Measurements from ENCODE around the gene IQGAP1.

Gene IQGAP1

DNA sequence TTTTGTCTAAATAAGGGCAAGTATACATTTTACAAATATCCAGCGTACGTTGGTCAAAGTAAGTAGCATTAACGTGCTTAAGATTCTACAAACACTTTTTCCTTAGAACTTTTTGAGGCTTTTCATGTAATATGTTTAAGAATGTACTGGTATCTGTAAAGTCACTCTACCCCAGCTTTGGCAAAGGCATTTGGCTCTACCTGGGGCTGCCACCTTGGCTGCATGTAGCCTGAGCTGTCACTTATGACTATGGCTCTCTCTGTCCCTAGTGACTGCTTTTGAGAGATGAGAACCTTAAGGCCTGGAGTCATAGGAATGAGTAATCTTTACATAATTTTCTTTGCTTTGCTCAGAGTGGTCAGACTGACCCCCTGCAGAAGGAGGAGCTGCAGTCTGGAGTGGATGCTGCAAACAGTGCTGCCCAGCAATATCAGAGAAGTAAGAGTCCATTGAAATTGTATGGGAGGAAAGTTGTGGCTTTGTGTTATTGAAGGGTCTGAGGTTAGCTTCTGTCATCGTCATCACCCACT lies 61.2 kb downstream of the IQGAP1 start:
- DNase-seq = no peak

DNA sequence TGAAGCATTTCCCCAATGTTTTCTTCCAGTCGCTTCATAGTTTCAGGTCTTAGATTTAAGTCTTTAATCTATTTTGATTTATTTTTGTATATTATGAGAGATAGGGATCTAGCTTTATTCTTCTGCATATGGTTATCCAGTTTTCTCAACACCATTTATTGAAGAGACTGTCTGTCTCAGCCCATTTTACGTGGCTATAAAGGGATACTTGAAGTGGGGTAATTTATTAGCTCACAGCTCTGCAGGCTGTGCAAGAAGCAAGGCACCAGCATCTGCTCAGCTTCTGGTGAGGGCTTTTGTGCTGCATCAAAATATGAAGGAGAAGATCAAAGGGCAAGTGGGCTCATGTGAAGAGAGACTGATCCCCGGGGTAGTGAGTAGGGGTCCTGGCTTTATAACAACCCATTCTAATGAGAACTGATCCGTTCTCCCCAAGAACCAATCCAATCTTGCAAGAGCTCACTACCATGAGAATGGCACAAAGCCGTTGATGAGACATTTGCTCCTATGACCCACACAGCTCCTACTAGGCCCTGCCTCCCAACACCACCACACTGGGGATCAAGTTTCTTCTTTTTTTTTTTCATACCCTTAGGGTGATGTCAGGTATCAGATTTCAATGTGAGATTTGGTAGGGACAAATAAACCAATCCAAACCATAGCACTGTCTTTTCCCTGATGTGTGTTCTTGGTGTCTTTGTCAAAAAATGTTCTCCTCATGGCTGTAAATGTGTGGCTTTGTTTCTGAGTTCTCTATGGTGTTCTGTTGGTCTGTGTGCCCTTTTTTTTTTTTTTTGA lies 63.2 kb downstream of the IQGAP1 start:
- DNase-seq = no peak

DNA sequence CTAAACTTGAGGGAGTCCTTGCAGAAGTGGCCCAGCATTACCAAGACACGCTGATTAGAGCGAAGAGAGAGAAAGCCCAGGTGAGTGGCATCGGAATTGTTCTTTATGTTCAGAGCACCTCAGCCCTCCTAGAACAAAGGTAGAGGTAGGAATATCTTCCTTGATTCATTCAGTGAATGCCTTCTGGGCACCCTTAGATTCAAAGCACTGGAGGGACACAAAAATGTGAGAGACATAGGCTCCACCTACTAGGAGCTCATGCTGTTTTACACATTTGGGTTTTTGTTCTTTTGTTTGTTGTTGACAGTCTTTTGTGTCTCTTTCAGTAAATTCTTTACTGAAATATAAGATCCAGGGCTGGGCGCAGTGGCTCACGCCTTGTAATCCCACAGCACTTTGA lies 68.2 kb downstream of the IQGAP1 start:
- DNase-seq = no peak

DNA sequence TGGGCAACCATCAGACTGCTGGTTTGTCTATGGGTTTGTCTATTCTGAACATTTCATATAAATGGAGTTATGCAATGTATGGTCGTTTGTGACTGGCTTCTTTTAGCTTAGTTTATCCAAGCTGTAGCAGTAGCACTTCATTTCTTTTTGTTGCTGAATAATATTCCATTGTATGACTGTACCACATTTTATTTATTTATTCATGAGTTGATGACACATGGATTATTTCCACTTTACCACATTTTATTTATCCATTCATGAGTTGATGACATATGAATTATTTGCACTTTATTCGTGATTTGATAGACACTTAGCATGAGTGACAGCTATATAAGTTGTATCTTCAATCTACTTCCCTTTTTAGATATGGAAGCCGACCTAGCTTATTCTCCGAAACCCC lies 70.0 kb downstream of the IQGAP1 start:
- no peak for DNase-seq

DNA sequence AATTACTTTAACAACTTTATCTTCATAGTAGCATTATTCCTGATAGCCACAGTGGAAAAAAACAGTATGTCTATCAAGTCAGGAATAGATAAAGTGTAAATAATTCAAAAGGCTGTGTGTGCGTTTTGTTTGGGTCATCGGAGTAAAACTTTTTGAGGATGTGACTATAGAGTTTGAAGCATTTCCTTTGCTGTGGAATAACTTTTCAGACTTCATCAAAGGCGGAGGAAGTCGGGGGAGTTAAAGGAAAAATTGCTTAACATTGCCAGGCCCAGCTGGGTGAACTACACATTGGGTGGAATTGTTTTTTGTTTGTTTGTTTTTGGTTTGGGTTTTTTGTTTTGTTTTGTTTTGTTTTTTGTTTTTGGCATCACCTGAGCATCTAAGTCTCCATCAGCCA lies 71.3 kb downstream of the IQGAP1 start:
- DNase-seq = no peak

DNA sequence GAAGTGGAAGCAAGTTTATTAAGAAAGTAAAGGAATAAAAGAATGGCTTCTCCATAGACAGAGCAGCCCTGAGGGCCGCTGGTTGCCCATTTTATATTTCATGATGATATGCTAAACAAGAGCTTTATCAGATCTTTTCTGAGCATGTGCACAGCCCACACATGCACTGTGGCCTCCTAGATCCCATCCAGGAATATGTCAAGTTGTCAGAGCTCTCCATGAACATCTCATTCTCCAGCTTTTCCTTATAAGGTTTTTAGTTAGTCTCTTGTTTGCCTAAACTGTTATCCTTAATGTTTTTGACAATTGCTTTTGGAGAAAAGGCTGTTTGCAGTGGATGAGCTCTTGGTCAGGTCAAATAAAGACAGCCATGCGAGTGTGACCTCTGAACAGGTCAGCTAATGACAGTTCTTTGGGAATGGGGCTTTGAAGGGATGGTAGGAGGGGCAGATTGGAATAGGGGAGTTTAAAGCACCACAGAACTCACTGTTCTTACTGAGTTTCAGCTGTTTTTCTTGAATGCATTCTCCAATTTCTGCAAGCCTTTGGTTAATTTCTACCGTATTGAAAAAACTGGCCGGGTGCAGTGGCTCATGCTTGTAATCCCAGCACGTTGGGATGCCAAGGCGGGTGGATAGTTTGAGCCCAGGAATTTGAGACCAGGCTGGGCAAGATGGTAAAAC lies 72.2 kb downstream of the IQGAP1 start:
- no peak for DNase-seq

DNA sequence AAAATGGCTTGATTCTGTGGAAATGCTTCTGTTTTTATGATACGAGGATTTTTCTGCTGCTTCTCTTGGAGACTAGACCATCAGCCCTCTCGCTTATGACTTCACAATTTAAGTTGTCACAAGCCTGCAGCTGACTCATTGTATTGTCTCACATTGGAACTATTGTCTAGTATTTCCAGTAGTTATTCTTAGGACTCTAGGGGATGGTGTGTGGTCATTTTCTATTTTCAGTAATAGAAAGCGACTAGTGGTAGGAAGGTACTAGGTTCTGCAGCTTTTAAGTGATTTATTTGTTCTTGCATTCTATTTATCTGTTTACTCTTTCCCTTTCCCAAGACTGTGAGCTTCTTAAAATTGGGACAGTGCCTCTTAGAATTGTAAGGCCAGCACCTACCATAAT lies 75.3 kb downstream of the IQGAP1 start:
- DNase-seq = no peak

DNA sequence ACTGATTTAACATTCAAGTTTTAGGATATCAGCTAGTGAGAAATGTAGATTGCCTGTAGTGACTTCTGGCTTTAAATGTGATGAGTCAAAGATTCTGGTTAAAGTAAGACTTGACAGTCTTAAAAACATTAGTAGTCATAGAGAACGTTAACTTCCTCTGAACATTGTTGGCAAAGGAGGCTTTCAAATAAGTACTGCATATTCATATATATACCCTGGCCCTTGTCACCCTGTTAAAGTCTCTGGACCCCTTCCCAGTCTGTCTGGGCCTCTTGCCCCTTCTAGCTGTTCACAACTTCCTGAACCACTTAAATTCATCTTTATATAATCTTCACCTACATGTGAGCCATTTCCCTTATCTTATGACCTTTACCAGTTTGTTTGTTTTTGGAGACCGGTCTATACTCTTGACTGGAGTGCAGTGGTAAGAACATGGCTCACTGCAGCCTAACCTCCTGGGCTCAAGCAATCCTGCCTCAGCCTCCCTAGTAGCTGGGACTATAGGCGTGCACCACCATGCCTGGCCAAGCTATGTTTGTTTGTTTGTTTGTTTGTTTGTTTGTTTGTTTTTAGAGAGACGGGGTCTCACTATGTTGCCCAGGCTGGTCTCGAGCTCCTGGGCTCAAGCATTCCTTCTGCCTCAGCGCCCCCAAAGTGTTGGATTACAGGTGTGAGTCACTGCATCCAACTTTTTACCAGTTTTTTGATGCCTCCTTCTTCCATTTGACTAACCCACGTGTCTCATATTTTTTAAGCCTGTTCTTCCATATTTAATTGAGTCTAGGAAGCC lies 77.3 kb downstream of the IQGAP1 start:
- DNase-seq = no peak

DNA sequence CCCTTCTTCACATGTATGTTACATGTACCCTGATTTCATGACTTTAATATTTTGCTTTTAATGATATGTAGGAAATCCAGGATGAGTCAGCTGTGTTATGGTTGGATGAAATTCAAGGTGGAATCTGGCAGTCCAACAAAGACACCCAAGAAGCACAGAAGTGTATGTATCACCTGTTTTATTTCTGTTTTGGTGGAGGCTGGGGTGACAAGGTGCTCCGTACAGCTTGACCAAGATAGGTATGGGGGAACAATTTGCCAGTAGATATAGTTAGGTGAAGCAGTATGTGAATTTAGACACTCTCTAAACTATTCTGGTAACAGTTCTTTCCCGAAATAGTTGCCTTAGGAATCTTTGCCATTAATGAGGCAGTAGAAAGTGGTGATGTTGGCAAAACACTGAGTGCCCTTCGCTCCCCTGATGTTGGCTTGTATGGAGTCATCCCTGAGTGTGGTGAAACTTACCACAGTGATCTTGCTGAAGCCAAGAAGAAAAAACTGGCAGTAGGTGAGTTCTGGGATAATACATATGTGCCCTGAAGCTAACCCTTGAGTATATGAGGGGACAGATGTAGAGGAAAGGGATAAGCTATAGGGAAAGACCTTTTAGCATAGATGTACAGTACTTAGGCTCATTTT lies 78.0 kb downstream of the IQGAP1 start:
- DNase-seq = no peak

DNA sequence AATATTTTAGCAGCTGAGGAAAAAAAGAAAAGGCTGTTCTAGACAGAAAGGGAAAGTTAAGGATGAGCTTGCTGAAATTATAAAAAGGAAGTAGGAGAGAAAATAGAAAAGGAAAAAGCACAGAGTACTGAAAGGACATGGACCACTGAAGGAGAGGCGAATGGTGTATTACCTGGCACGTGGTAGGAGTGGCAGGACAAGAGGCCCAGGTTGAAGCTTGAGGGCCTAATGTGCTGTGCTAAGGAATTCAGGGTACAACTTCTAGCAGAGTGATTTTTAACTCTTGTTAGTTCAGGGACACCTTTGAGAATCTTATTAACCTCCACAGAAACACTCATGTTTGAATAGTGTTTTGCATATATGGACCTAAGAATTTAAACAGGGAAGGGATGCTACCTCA lies 81.7 kb downstream of the IQGAP1 start:
- DNase-seq = no peak

DNA sequence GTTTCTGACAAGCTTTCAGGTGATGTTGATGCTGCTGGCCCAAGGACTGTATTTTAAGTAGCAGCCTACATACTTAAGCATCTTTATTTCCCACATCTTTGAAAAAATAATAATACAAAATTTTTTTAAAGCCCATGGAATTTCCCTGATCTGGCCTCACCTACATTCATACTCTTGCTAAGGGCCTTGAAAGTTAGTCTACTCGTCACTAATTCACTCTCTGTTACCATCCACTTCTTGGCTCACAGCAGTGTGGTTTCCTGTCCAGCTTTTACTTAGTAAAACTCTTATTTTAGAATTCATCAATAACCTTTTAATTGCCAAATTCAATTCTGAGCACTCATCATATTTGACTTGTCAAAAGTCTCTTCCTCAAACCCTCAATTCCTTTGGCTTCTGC lies 82.4 kb downstream of the IQGAP1 start:
- DNase-seq = no peak

DNA sequence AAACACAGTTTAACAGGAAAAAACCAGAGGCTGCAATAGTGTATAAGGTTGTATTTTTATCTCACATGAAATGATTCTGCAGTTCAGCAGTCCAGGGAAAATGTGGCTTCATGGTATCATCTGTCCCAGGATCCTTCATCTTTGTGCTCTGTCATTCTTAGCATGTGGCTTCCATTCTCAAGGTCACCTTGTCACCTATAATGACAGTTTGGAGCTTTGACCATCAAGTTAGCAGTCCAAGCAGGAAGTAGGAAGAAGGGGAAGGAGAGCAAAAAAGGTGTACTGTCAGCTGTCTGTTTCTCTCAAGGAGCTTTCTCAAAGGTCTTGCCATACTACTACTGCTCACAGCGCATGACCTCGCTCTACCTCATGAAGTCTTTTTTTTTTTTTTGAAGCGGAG lies 83.1 kb downstream of the IQGAP1 start:
- DNase-seq = no peak

DNA sequence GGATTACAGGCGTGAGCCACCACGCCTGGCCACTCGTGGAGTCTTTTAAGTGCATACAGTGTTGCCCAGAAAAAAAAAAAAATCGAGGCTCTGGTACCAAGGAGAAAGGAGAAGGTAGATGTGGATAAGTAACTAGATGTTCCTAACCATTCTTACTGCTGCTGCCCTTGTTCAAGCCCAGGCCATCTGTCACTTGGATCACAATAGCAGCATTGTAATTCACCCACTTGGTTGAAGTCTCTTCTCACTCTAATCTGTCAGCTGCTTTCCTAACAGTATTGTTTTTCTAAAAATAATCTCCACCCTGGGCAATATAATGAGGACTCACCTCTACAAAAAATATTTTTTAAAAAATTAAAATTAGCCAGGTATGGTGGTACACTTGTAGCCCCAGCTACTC lies 83.7 kb downstream of the IQGAP1 start:
- DNase-seq = no peak

DNA sequence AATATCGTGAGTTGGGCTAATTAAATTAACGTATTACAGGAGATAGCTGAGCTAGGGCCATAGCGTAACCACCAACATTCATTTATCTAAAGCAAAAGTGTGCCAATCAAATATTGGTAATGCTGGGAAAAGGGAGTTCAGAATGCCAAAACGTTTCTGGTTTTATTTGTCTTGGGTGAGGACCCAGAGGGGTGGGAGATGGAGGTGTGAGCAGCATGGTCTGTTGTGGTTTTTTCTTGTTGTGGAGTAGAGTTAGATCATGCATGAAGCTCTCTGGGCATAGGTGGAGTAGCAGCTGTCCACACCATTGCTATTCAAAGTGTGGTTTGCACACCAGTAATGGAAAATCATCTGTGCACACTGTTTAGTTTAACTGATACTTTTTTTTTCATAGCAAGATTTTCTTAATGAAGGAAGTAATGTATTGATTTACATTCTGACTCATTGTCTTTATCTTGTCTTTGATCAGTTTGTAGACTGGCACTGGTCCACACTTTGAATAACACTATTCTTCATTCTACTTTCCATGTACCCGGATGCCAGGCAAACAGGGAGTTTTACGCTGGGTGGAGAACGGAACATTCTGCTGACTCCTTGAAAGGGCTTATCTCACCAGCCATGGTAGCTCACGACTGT lies 90.9 kb downstream of the IQGAP1 start:
- DNase-seq = no peak

DNA sequence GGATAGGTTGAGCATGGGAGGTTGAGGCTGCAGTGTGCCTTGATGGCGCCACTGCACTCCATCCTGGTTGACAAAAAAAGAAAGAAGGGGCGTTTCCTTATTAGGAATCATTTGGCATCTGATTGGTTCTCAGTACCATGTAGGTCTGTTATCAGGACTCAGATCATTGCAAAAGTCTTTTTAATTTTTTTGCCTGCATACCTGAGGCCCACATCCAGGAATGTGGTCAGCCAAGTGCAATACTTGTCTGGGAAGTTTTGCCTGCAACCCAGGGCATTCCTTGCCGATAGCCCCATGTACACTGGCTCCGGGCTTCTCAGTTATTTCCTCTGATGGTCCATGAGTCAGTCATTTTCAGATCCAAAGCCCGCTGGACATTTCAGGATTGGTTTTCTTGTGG lies 91.6 kb downstream of the IQGAP1 start:
- no peak for DNase-seq

DNA sequence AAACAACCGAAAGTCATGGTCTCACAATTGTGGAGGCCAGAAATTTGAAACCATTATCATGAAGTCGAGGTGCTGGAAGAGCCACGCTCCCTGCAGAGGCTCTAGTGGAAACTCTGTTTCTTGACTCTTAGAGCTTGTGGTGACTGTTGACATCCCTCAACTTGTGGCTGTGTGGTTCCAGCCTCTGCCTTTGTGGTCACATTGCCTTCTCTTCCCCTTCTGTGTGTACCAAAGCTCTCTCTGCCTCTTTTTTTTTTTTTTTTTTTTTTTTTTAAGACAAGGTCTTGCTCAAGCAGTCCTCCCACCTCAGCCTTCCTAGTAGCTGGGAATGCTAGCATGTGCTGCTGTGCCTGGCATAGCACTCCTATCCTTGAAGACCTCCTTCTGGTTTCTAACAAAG lies 93.0 kb downstream of the IQGAP1 start:
- DNase-seq = peak; percentile 25 to 46

DNA sequence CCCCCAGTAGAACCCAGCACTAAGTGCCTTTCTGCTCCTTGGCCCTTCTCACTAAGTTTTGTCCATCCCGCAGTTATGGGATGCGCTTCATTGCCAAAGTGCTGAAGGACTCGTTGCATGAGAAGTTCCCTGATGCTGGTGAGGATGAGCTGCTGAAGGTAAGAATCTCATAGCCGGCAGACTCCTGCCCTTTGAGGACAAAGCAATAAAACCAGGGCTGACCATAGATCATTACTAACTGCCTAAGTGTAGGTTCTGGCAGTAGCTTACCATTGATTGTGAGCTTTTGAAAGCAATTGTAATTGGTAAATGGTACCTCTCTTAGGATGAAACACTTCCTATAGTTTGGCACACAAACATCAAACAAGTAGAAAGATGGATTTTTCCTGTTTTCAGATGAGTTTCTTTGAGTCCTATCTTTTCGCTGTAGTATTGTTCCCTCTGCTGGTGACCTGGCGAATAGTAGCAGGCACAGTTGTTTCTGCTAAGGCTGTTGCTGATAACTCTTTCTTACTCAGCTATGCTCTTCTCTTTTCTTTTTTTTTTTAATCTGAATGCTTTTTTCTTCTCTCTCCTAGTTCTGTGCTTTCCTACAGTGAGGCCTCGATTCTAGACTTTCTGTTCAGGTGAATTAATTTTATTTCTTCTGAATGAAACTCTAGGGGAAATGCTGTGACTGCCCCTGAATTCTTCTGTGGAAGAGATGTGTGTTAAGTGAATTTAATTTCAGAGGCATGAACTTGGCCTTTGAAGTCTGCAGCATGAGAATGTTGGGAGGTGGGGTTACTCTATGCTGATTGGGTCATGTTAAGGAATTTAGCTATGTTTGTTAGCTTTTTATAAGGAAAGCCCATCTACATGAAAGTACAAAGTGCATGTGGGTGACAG lies 94.3 kb downstream of the IQGAP1 start:
- peak; percentile 42 to 43 for DNase-seq

DNA sequence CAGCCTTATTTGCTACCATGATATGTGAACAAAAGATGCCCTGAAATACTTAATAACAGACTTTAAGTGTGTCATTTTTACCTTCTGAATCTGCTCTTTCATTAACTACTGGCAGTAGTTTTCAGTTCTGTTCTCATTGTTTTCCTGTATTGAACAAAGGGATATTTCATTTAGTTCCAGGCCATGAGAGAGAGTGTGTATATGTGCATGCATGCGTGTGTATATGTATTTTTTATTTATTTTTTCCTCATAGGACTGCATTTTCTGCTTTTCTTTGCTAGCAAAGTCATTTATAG lies 94.9 kb downstream of the IQGAP1 start:
- DNase-seq = no peak

DNA sequence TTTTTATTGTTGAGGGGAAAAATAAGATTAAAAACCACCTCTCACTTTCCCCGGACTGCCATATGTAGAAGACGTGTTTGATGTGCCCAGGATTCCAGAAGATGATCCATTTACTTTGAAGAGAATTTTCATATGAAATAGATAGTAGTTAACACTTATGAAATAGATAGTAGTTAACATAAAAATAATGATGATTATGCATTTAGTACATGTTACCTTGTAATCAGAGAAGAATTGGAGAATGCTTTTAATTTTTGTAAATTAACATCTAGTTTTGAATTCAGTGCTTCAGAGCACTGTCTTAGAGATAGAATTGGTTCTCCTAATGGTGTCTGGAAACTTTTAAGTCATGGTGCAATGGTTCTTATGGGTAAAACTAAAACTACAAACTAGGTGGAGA lies 95.6 kb downstream of the IQGAP1 start:
- no peak for DNase-seq

DNA sequence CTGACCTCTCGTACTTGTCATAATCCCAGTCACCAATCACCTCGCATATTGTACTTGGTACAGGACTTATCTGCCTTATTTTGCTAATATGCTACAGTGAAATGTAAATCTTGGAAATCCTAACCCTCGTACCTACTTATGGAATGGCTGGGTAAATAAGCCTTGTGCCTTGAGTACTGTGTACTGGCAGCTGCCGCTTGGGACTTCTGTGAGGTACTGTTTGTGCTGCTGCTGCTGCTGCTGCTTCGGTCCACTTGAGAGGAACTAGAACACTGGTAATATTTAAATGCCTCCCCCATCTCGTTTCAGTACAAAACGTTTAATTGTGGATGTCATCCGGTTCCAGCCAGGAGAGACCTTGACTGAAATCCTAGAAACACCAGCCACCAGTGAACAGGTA lies 99.1 kb downstream of the IQGAP1 start:
- no peak for DNase-seq

DNA sequence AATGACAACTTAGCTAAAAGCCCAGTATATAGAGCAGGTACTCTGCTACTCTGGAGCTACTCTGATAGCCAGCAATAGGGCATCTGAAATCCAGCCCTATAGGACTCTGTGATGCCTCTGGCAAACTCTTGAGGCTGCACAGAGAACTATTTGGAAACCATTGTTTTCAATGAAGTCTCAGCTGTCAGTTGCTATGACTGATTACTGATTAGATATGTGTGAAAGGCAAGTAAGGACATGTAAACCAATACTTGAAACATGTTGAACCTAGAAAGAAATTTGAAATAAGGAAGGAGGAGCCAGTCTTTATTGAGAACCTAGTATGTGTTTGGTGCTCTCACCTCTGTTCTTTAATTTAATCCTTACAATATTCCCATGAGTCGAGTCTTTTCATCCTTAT lies 101.5 kb downstream of the IQGAP1 start:
- no peak for DNase-seq

DNA sequence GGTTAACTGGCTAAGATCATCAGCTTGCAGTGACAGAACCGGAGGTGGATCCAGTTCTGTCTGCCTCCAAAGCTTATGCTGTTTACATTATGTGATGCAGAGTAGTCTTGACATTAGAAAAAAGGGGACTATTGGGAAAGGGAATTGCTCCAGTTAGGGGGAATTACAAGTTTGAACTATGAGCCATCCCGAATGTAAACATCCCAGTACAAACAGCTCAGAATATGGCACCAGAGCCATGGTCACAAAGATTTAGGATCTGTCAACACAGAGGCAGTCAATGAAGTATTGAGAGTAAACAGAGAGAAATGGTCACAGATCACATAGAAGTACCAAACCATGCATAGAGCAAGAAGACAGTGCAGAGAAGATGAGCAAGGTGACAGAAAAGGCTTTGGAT lies 101.9 kb downstream of the IQGAP1 start:
- no peak for DNase-seq

All from activated T-cell treated with anti-CD3 and anti-CD28 coated beads, Interleukin-2, amount 50 U/mL, for 48 hours (primary cell).